ENCODE data around the gene TXNDC2.

TXNDC2 gene

DNA sequence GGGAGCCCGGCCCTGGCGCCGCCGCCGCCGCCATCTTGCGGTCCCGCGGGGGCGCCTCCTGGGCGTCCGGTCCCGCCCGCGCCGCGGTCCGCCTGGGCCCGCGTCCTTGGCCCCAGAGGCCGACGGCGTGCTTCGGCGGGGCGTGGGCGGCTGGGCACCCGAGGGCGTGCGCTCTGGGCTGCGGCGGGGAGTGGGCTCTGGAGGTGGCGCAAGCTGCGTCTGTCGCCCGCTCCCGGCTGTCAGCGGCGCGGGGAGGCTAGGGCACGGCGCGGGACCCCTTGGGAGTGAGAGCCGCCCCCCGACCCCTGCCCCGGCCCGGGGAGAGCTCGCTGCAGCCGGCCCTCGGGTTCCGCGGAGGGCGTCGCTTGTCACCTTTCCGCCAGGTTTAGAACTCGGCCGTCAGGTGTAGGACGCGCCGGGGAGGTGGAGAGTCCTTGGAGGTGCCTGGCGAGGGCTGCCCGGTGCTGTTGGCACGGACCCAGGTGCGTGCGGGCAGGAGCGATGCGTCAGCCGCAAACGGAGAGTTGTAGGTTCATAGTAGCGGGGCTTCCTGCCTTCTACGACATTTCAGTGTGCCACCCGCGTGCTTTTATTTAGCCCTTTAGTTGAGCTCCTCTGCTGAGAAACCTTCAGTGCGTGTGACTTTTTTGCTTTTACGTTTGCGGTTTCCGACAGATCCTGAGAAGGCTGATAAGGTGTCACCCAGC, 29.0 kb downstream of the TXNDC2 start:
- DNase-seq: peak; percentile 35

- DNase-seq: no peak
These were observed 29.7 kb downstream of the TXNDC2 start for GRCh38 chr18:9915291-9916076.

GRCh38 chr18:9916077-9916639, 30.4 kb downstream of the TXNDC2 start:
- no peak for DNase-seq

GRCh38 chr18:9916808-9917207, 31.0 kb downstream of the TXNDC2 start:
- DNase-seq: no peak

GRCh38 chr18:9918016-9918680, 32.4 kb downstream of the TXNDC2 start:
- no peak for DNase-seq

DNA sequence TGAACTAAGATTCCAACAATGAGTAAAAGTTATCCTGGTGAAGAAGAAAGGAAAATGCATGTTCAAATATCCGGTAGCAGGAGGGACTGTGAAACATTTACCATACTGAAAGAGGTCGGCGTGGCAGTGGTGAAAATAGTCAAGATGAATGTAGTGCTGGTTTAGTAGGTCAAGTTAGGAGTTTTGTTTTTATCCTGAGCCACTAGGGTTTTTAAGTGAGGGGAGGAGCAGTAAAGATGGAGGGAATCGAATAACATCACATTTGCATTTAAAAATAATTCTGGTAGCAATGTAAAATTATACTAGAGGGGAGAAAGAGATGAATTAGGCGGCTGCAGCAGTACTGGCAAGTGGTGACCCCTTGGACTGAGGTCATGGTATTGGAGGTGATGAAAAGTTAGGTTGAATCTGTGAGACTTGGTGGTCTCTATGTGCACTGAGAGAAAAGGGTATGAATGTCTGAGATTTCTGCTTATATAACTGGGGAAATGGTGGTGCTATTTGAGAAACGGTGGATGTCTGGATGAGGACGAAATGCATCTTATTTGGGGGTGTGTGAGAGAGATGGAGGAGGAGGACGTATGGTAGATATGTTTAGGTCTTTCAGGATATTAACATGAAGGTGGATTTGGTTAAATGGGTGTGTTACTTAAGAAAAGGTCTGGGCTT, 33.9 kb downstream of the TXNDC2 start:
- DNase-seq: no peak

GRCh38 chr18:9922592-9923311, 37.0 kb downstream of the TXNDC2 start:
- DNase-seq: no peak

GRCh38 chr18:9924371-9924943, 38.7 kb downstream of the TXNDC2 start:
- DNase-seq: no peak

DNA sequence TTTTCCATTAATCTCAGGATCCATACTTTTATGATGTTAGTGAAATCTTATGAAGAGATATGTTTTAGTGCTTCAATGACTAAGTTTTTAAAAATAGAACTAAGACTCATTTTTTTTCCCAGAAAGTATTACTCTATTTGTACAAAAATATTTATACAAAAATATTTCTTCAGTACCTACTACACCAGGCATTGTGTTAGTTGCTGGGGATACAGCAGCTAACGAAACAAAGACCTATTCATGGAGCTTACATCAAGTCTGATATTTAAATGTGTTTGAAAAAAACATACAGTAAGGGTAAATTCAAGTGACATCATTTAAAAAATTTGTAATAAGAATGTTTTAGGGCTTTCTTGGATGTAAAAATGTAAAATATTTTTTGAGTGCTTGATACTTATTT, 39.6 kb downstream of the TXNDC2 start:
- no peak for DNase-seq

DNA sequence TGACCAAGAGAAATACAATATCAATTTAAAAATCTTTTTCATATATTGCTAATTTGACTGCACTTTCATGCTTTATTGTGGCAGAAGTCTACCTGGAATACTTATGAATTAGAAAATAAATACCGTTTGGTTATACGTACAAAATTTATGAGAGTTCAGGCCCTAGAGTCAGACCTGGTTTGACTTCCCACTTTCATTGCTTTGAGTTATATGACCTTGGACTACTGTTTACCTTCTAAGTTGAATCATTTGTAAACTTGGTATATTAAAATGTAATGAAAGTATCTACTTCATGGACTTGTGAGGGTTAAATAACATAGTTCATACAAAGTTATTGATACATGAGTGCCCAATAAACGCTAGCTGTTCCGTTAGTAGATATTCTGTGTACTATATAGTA, 40.0 kb downstream of the TXNDC2 start:
- DNase-seq: no peak

DNA sequence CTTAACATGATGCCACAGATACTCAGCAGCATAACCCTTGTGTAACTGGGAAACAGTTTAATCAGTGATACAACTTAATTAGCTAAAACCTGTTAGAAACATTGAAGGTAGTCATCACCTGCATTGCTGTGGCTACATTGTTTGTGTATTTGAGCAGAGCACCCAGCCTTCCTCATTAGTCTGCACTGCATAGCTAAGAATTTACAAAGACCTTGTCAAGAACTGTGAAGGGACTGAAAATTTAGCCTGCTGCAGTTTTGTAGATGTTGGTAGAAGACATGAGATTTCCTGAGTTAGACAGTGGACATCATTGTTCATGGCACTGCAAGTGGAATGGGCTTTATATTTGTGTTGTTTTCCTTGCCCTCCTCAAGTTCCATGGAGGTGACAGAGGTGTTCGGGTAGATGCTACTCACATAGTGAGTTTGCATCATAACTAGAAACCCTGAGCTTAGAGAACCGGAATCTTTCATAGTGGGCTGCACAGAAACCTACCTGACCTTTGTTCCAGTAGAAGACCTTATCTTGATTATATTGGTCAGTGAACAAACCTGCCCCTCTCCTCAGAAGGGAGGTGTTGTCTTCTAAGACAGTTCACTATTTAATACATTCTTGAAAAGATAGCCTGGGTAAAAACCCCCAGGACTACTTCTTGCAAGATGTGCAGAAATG, 40.6 kb downstream of the TXNDC2 start:
- DNase-seq: no peak

DNA sequence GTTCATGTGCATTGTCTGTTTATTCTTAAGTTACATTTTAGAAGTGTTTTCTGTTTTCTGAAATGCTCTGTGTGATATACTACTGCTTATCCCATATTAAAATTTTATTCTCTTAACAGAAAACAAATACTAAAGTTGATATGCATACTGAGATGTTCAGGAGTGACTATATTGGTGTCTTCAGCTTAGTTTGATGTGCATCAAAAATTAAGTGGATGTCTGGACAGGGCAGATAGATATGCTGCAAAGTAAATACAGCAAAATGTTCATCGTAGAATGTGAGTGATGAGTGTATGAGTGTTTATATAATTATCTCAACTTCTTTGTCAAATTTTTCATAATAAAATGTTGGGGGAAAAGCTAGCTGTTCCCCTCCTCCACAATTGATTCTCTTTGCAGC, 41.2 kb downstream of the TXNDC2 start:
- DNase-seq: no peak

GRCh38 chr18:9927392-9928063, 41.8 kb downstream of the TXNDC2 start:
- no peak for DNase-seq

DNA sequence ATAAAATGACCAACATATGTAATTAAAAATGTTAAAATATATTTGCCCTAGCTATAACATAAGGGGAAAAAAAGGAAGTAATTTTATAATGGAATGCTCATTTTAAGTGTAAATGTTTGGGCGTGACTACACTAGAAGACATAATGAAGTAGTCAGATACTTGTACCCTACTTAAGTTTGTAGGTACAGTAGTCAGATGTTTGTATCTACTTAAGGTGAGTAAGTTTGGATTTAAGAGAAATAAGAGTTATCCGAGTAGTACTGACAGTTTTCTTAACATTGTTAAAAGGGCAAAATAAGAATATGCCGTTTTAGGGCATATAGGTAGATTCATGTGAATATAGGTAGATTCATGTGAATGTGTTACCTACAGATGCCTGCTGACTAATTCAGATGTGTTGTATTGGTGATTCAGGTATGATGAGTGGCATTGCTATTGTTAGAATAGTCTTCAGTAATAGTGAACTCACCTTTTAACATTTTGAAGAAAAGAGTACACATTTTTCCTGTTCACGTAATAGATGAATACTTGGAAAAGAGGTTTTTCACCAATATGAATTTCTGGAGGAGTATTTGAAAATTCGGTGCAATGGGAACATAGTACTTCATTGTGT, 43.0 kb downstream of the TXNDC2 start:
- no peak for DNase-seq

GRCh38 chr18:9930299-9930884, 44.6 kb downstream of the TXNDC2 start:
- no peak for DNase-seq

DNA sequence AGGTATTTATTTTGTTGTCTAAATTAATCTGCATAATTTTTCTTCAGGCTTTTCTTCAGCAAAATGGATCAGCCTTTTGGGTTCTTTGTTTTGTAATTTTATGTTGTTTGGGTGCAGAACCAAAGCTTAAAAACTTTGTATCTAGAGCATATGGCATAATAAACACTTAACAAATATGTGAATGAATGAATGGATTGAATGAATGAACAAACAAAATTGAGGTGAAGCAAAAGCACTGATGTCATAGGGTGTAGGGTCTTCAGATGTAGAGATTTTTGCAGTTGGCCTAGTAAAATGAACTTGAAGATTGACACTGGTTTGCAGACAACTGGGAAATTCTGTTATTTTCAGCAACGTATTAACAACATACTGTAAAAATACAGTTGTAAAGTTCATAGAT, 45.4 kb downstream of the TXNDC2 start:
- no peak for DNase-seq

GRCh38 chr18:9931678-9932077, 45.9 kb downstream of the TXNDC2 start:
- no peak for DNase-seq

GRCh38 chr18:9933865-9934264, 48.1 kb downstream of the TXNDC2 start:
- DNase-seq: no peak

- no peak for DNase-seq
These were observed 48.5 kb downstream of the TXNDC2 start for GRCh38 chr18:9934274-9934673.

All from NCI-H1105 treated with DMSO at 0.1 percent for 48 hours (cell line).